Stimulated activated CD8-positive, alpha-beta memory T cell treated with anti-CD3 and anti-CD28 coated beads, Interleukin-12 subunit alpha, Interleukin-12 subunit beta, amount 100 ng/mL, for 4 hours (primary cell): Measurements from ENCODE around the gene FUT3.
"Not testable (repeated sequence)": the region's sequence is repeated elsewhere in the genome, so short reads cannot be mapped to it uniquely, and the experiment has no call there.

ENCODE experiments used
- DNase-seq: peaks from one replicate; pipeline ENCODE4 v3.0.0-alpha.2; 2020; ENCODE audit warnings: low read depth

The FUT3 gene

DNA sequence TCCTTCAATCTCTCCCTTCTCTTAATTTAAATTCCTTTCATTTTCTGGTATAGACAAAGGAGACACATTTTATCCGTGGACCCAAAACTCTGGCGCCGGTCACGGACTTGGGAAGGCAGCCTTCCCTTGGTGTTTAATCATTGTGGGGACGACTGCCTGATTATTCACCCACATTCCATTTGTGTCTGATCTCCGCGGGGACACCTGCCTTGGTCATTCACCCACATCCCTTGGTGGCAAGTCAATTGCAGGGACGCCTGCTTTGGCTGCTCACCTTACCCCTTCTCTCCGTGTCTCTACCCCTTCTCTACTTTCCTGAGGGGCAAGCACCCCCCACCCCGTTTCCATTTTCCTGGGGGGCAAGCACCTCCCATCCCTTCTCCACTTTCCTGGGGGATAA lies 3.4 kb downstream of the FUT3 start:
- not testable (repeated sequence) for DNase-seq

DNA sequence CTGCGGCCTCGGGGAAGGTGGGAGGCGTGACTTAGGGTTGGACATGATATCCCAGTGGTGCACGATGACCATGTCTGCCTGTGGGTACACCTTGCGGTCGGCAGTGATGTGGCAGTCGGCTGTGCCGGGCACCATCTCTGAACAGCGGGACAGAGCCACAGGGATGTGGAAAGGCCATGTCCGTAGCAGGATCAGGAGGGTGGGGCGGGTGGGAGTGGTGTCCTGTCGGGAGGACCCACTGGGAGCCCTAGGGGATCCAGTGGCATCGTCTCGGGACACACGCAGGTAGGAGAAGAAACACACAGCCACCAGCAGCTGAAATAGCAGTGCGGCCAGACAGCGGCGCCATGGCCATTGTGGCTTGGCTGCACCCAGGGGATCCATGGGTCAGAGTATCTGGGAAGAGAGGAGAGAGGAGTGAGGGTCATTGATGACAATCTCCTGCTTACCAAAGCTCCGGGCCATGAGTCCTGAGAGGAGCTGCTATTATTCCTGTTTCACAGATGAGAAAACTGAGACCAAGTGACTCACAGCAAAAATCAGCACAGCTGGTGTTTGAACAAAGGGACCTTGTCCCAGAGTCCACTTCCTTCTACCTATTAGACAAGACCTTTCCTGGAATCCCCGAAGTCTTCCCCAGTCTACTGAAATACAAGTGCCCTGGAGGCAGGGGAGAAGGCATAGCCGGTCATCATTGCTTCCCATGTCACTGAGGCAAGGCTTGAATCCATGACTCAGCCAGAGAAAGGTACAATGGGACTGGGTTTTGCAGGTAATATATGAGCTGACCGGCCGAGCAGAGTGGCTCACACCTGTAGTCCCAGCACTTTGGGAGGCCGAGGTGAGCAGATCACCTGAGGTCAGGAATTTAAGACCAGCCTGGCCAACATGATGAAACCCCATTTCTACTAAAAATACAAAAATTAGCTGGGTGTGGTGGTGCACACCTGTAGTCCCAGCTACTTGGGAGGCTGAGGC lies 6.5 kb downstream of the FUT3 start:
- DNase-seq: no peak

DNA sequence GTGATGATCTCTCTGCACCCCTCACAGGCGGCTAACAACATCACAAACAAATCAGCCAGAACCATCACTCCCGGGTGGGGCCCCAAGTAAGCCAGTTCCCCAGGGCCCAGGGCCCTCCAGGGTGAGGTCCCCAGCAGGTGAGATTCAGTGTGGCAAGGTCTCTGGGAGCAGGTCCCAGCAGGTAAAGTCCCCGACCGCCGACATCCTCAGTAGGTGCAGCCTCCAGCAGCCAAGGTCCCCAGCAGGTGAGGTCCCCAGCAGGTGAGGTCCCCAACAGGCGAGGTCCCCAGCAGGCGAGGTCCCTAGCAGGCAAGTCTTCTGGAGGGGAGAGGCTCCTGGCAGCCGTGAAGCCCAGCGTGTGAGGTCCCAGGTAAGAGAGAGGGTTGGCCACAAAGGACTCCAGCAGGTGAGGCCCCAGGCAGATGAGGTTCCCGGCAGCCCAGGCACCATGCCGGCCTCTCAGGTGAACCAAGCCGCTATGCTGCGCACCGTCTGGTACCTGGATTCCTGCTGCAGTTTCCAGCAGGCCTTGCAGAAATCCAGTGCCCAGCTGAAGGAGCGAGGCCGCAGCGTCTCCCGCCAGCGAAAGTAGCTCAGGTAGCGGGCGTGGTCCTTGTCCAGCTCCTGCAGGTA lies 7.8 kb downstream of the FUT3 start:
- no peak for DNase-seq

DNA sequence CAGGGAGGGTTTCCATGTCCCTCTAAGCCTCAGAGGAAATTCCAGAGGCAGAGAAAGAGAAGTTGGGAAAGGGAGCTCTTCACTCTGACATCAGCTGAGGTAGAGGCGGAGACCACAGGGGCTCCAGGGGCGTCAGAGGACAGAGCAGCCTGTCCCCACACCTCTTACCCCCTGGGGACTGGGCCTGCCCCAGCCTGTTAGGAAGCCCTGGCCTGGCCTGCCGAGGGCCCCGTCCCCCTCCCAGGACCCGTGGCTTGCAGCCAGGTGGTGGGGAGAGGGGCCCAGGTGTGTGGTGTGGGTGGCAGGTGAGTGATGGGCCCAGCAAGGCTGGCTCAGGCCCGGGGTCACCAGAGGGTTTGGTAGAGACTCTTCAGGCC lies 9.5 kb downstream of the FUT3 start:
- DNase-seq: not testable (repeated sequence)

DNA sequence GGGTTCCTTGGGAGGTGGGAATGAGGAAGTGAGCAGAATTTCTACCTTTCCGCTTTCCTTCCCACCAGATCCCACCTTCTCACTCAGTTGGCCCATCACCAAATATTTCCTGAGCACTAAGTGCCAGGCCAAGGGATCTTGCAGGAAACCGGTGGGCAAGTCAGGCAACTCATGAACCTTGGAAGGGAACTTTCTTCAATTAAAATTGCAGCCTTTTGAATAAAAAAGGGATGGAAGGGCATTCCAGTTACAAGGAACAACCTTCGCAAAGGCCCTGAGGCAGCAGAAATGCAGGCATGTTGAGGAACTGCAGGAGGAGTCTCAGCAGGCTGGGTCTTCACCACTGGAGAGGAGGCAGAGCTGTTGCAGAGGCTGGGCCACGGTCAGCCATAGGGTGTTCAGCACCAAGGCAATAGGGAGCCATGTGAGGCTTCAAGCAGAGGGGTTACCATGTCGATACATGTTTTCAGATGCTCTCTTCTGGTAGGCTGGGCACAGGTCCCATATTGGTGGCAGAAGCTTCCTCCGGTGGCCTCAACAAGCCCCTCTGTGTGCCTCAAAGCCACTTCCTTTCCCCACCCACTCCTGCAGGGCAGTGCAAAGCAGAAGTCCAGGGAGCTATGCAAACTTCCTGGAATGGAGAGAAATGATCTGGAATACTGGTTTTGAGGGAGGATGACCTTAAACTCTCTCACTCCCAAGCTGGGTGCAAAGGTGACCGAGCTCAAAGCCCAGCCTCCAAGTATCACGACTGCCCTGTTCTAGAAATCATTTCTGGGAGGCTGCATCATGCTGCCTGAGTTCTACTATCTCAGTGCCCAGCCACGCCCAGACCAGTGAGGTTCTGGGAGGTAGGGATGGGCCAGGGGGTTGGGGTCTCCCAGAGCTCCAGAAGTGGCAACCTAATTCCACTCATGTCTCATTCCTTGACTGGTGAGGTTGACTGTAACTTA lies 11.9 kb downstream of the FUT3 start, which contains the start of gene FUT6:
TSS of gene FUT6 (minus strand) at position 638 of the 953 bp plus-strand sequence. CDS start 7,135 bp downstream, outside the sequence.
- DNase-seq: no peak

DNA sequence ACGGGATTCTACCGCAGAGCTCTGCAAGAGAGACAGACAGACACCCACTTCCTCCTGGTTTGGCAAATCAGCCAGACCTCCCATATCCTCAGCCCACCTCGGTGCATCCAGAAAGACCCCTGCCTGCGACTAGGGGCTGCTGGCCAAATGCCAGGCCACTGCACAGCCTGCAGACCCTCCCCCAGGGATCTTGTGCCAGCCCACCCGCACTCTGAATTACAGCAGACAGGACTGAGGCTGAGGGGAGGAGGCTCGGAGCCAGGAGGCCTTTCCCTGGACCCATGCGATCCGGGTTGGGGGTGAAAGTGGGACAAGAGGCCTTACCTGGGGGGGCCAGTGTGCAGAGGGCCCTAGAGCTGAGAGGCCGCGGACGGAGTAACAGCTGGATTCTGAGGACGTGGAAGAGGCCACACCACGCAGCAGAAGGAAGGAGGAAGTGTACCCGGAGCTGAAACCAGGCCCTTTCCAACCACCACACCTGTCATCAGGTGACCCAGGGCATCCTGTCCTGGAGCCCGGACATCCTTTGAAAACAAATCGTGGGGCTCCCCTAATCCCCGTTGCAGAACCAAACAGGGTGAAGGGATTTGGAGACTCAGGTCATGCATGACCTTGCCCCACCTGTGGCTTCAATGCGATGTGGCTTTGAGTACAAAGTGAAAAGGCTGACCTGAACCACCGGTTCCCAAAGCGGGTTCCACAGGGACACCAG lies 12.7 kb downstream of the FUT3 start:
- DNase-seq: no peak

DNA sequence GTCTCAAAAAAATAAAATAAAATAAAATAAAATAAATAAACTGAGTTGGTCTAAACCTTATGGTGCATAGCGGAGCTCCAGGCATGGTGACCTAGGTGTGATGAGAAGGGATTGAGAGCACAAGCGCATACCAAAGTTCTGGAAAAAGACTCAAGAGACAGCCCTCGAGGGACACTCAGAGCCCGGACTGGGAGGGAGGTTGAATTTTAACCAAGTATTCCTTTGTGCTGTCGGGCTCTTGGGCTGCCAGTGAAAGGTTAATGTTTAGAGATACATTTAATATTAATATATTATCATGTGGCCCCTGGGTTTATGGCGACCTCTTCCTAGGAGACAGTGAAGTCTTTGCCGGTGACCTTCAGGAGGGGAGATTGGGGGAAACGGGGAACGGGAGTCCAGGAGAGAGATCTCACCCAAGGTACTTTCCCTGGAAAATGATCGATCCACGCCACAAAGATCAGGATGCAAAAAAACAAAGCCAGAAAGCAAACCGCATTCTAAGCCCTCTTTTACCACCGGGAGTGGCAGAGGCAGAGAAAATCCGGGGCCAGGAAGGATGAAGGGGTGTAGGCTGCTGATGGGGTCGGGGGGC lies 13.4 kb downstream of the FUT3 start:
- DNase-seq: no peak

DNA sequence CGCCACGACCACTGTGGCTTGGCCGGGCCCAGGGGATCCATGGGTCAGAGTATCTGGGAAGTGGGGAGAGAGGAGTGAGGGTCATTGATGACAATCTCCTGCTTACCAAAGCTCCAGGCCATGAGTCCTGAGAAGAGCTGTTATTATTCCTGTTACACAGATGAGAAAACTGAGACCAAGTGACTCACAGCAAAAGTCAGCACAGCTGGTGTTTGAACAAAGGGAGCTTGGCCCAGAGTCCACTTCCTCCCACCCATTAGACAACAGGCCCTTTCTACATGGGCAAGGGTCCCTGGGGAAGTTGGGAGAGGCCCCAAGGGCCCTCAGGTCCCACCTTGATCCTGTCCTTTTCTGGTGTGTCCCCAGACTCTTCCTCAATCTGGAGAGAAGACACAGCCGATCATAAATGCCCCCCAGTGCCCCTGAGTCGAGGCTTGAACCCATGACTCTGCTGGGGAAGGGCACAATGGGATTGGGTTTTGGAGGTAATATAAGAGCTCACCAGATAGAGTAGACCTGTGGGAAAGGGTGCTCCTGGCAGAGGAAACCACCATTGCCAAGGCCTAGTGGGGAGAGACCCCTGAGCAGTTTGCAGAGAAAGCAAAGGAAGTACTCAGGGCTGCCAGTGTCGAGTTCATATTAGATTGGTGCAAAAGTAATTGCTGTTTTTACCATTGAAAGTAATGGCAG lies 18.6 kb downstream of the FUT3 start:
- no peak for DNase-seq

DNA sequence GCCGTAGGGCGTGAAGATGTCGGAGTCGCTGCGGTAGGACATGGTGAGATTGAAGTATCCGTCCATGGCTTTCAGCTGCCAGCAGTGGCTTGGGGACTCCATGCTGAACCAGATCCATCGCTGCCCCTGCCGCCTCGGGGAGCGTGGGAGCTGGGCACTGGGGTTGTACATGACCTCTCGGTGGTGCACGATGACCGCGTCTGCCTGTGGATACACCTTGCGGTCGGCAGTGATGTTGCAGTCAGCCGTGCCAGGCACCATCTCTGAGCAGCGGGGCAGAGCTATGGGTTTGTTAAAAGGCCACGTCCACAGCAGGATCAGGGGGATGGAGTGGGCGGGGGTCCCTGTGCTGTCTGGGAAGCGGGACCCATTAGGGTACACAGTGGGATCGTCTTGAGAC lies 19.2 kb downstream of the FUT3 start:
- no peak for DNase-seq

DNA sequence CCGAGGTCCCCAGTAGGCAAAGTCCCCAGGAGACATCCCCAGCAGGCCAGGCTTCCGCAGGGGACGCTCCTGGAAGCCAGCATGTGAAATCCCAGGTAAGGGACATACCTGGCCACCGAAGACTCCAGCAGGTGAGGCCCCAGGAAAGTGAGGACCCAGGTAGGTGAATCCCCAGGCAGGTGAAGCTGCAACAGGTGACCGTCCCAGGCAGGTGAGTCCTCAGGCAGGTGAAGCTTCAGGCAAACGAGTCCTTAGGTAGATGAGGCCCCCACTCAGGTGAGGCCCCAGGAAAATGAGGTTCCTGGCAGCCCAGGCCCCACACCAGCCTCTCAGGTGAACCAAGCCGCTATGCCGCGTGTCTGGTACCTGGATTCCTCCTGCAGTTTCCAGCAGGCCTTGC lies 20.1 kb downstream of the FUT3 start:
- DNase-seq: no peak

DNA sequence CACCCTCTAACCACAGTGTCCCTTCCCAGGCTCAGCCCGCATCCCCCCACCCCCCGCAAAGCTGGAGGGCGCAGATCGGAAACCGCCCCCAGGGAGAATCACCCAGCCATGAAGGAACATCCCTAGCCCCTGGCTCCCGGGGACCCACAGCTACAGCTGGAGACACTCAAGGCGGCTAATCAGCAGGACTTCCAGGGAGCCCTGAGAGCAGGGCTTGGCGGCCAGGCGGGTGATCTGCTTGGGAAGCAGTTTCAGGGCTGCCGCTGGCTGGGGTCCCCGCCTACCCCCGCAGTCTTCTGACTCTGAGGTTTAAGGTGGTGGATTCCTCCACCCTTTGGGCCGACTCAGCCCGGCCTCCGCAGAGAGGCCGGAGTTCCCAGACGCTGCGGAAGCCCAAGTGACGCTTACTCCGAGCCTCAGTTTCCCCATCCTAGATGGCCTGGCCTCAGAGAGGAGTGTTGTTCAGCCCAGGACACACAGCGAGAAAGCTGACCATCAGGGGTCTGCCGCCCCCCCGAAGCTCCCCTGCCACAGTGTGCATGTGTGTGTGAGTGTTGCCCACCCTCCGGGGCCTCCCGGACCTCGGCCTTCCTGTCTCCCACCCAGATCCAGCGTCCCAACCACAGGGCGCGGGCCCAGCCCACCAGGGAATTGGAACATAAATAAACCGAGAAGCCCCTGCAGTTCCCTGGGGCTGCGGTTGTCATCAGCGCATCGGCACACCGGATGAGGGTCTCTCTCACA lies 21.5 kb downstream of the FUT3 start:
- DNase-seq: no peak

DNA sequence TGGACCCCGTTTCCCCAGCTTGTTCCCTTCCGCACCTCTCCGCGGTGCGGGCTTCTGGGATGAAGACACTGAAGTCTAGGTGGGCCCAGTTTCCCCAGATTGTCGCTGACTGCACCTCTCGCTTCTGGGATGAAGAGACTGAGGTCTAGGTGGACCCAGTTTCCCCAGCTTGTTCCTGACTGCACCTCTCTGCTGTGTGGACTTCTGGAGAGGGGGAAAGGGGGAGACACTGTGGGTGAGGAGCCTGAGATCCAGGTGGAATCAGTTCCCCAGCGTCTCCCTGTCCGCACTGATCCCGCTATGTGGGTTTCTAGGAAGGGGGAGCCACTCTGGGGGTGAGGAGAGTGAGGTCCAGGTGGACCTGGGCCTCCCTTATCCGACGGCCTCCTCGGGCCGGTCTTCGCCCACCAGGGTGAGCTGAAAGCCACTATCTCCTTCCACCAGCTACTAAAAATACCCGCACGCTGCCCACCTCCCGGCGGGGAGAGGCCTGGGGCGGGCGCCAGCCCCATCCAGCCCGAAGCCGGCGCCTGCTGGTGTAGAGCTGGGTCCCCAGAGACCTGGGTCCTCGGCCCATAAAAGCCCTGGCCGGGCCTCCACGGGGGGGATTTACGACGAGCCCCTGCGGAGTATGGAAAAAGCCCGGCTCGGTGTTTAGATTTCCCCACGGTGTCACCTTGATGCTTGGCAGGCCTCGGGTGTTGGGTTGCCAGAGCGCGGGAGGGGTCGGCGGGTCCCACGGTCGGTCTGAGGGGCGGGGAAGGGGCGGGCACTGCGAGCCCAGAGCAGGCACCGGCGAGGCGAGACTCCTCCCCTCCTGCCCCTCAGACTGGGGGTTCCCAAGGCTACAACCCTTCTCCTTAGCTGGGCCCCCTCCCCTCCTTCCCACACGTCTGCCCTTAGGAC lies 22.3 kb downstream of the FUT3 start:
- peak; percentile 20 for DNase-seq

DNA sequence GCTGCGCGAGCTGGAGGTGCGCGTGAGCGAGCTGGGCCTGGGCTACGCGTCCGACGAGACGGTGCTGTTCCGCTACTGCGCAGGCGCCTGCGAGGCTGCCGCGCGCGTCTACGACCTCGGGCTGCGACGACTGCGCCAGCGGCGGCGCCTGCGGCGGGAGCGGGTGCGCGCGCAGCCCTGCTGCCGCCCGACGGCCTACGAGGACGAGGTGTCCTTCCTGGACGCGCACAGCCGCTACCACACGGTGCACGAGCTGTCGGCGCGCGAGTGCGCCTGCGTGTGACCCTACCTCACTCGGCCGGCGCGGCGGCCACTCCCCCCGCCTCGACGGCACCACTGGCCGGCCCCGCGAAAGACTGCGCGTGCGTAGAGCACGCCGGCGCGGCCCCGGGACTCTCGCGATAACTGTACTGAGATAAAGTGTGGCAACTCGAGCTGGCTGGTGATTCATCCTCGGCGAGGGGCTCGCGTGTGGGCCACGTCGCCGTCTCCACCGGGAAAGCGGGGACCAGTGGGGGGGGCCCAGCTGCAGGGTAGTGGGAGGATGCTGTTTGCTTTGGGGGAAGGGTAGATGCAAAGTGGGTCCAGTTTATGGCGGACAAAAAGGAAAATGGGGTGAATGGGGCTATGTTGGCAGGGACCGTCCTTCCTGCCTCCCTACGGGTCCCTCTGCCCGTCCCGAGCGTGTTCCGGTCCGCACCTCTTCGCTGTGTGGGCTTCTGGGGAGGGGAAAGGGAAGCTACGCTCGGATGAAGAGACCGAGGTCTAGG lies 23.2 kb downstream of the FUT3 start:
- peak; percentile 95 for DNase-seq

DNA sequence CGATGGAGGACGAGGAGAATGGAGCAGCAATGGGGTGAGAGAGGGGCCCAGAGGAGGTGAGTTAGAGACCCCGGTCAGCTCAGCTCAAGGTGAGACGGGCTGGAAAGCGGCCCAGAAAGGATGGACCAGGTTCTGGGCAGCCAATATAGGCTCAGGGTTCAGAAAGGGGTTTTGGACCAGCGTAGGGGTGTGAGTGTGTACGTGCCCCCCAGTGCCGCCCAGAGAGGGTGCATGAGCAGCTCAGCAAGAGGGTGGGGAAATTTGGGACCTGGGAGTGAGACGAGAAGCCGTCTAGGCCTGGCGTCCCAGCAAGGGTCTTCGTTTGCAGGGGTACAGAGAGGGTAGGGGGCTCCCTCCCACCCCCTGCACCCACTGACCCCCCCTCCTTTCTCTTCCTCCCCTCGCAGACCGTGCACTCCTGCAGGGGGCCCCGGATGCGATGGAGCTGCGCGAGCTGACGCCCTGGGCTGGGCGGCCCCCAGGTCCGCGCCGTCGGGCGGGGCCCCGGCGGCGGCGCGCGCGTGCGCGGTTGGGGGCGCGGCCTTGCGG lies 23.8 kb downstream of the FUT3 start:
- no peak for DNase-seq

DNA sequence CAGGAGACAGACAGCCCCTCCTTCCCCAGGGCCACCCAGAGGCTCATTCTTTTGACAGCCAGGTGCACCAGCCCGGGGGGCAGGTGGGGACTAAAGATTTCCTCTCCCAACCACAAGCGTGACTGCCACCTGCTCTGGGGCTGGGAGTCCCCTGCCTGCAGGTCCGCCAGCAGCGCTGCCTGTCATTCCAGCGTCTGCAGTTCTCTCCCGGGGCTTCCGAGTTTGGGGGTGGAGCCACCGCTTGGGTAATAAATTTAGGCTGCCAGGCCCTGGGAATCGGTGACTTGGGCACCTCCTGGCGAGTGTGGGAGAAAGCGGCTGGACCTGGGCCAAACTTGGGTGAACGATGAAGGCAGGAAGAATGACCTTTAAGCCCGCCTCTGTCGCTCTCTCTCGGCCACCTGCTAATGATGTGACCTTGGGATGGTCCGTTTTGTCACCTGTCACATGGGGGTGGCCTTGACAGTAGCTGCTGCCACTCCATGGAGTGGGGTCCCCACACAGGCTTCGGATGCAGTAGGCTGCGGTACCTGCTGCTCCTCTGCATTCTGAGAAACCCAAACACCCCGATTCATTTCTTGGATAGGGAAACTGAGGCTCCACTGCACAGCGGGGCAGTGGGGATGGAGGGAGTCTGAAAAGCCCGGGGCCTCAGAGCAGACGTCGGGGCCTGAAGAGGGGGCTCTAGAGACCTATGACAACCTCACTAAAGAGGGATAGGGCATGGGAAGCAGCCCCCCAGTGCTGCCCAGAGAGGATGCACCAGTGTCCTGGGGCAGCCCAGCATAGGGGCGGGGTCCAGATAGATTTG lies 24.5 kb downstream of the FUT3 start:
- no peak for DNase-seq

DNA sequence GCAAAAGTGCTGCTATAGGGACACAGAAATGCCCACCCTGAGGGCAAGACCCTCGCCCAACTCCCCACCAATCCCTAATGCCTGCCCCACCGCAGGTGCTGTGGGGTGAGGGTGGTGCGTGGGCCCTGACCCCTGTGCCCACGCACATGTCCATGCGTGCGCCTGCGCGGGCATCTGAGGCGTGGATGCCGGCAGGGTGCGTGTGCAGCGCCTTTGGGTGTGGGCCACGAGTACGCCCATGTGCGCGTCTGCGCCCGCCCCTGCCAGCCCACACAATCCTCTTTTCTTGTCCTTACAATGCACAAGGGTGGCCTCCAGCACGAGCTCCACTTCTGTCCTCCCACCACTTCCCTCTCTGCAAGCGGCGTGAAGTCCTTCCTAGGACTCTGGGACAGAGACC lies 26.1 kb downstream of the FUT3 start:
- no peak for DNase-seq

DNA sequence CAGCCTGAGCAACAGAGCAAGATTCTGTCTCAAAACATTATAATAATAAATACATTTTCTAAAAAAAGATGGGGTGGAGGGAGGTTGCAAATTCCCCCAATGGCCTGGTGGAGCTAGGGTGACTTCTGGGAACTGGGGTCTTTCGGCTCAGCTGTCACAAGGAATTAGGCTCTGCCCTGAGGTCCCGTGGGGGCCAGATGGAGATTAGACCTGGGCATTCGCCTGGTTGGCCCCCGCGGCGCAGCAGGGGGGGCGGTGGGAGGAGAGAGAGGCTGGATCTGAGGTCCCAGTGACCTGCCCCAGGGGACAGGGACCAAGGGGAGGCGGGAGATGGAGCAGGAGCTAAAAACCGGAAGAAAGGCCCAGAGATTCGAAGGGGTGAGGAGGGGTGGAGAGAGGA lies 26.5 kb downstream of the FUT3 start:
- DNase-seq: no peak
